CD14-positive monocyte (primary cell): ENCODE results near the gene P3H3. TPM values are rescaled to one million over a fixed set of nuclear protein-coding genes. Genes with fewer than 3 reads are reported as not detected.
A peak's percentile ranks its signal among the peaks of the same experiment; 100 is the strongest.

ENCODE experiments used
- DNase-seq, 3 donors: peaks; one replicate each; pipeline ENCODE4 v3.0.0-alpha.2; 2011 to 2022
- H2AFZ ChIP-seq: 2 replicates; pipeline ENCODE4 v1.6.0; 2012; ENCODE audit warnings: mild to moderate bottlenecking, low read depth, low read length, inconsistent platforms; ENCODE audit not compliant: insufficient read depth, poor library complexity, severe bottlenecking
- H3K27ac ChIP-seq, 2 donors: 1 replicate in 1 of 2; 2 replicates in 1 of 2; pipeline ENCODE4 v1.5.1; 2012 to 2013; ENCODE audit warnings: low read length in 2 of 2, control low read depth in 1 of 2, inconsistent platforms in 1 of 2, low read depth in 1 of 2, mild to moderate bottlenecking in 1 of 2
- H3K27me3 ChIP-seq, 2 donors: one replicate each; pipeline versions ENCODE4 v1.6.0 to v1.6.1; 2011 to 2013; ENCODE audit warnings: low read length in 2 of 2; ENCODE audit not compliant: control insufficient read depth in 2 of 2, insufficient read depth in 2 of 2
- H3K36me3 ChIP-seq, 2 donors: replicated peaks in 1 of 2; 1 replicate in 1 of 2; 2 replicates in 1 of 2; pipeline versions ENCODE4 v1.5.1 to v1.6.1; 2012 to 2013; ENCODE audit warnings: low read length in 2 of 2, control low read depth in 1 of 2, inconsistent platforms in 1 of 2, mild to moderate bottlenecking in 1 of 2; ENCODE audit not compliant: insufficient read depth in 2 of 2, control insufficient read depth in 1 of 2
- H3K4me1 ChIP-seq, 2 donors: 1 replicate in 1 of 2; 2 replicates in 1 of 2; pipeline versions ENCODE4 v1.5.1 to v1.6.1; 2012 to 2013; ENCODE audit warnings: low read length in 2 of 2, control low read depth in 1 of 2, inconsistent platforms in 1 of 2, mild to moderate bottlenecking in 1 of 2, moderate library complexity in 1 of 2; ENCODE audit not compliant: insufficient read depth in 2 of 2, control insufficient read depth in 1 of 2
- H3K4me2 ChIP-seq: replicated peaks from 2 replicates; pipeline ENCODE3; 2012; ENCODE audit warnings: low read length, moderate library complexity, mild to moderate bottlenecking; ENCODE audit not compliant: poor library complexity, severe bottlenecking; ENCODE audit errors: extremely low read depth
- H3K4me3 ChIP-seq, 3 experiments: fragments of 200-600 bp in 1 of 3; sonication (generic) in 1 of 3; replicated peaks in 1 of 3; 1 replicate in 2 of 3; 2 replicates in 1 of 3; pipeline ENCODE4 v1.5.1; 2011 to 2013; ENCODE audit warnings: low read length in 3 of 3, mild to moderate bottlenecking in 3 of 3, control low read depth in 2 of 3, low read depth in 2 of 3, inconsistent platforms in 1 of 3, moderate library complexity in 1 of 3
- H3K79me2 ChIP-seq: 2 replicates; pipeline ENCODE4 v1.6.0; 2012; ENCODE audit warnings: mild to moderate bottlenecking, control low read depth, inconsistent platforms, low read length, moderate library complexity; ENCODE audit not compliant: insufficient read depth
- H3K9ac ChIP-seq: 2 replicates; pipeline ENCODE4 v1.6.0; 2017; ENCODE audit warnings: low read length, mild to moderate bottlenecking; ENCODE audit not compliant: insufficient read depth, poor library complexity, severe bottlenecking
- H3K9me3 ChIP-seq, 2 donors: replicated peaks in 1 of 2; 1 replicate in 1 of 2; 2 replicates in 1 of 2; pipeline versions ENCODE4 v1.5.1 to v1.6.1; 2012 to 2013; ENCODE audit warnings: low read length in 2 of 2, control low read depth in 1 of 2; ENCODE audit not compliant: control insufficient read depth in 1 of 2, insufficient read depth in 1 of 2
- H4K20me1 ChIP-seq: 2 replicates; pipeline ENCODE4 v1.6.0; 2012; ENCODE audit warnings: mild to moderate bottlenecking, low read length, control low read depth, moderate library complexity; ENCODE audit not compliant: insufficient read depth
- H3K27ac Mint-ChIP-seq, 7 donors: one replicate each; pipeline ENCODE4 v1.8.0; 2020; ENCODE audit warnings: mild to moderate bottlenecking in 7 of 7, mixed read lengths in 7 of 7, moderate library complexity in 6 of 7, inconsistent platforms in 2 of 7
- H3K27me3 Mint-ChIP-seq, 3 donors: one replicate each; pipeline ENCODE4 v1.8.0; 2021 to 2022; ENCODE audit warnings: low read depth in 3 of 3, mild to moderate bottlenecking in 3 of 3, mixed read lengths in 3 of 3, moderate library complexity in 3 of 3, inconsistent platforms in 1 of 3
- H3K36me3 Mint-ChIP-seq, 2 donors: one replicate each; pipeline ENCODE4 v1.8.0; 2020; ENCODE audit warnings: mixed read lengths in 2 of 2, inconsistent platforms in 1 of 2, mild to moderate bottlenecking in 1 of 2
- H3K4me1 Mint-ChIP-seq: one replicate; pipeline ENCODE4 v1.8.0; 2020; ENCODE audit warnings: mild to moderate bottlenecking, mixed read lengths
- H3K4me3 Mint-ChIP-seq, 2 donors: one replicate each; pipeline ENCODE4 v1.8.0; 2020; ENCODE audit warnings: mild to moderate bottlenecking in 2 of 2, mixed read lengths in 2 of 2, moderate library complexity in 1 of 2
- H3K9me3 Mint-ChIP-seq, 7 donors: one replicate each; pipeline ENCODE4 v1.8.0; 2020 to 2022; ENCODE audit warnings: mixed read lengths in 7 of 7, mild to moderate bottlenecking in 6 of 7, moderate library complexity in 6 of 7, inconsistent platforms in 2 of 7
- WGBS: methylation state at CpG from one replicate; pipeline ENCODE4 v1.1.5; 2013; ENCODE audit warnings: missing lambda C conversion rate; ENCODE audit not compliant: insufficient coverage; 5-methylcytosine and 5-hydroxymethylcytosine counted together
- intact Hi-C, 2 donors: fragments of 100-400 bp; cut with micrococcal nuclease; formaldehyde crosslinking; loops; one replicate each; pipeline versions ENCODE4 v1.15.0 to v1.15.1; 2023
- polyA plus RNA-seq, 3 donors: library from polyadenylated mRNA; depleted of rRNA in 1 of 3; unstranded in 2 of 3; stranded (reverse) in 1 of 3; fragments of 300-500 nt in 2 of 3; fragments of >200 nt in 1 of 3; fragmentation: Illumina TruSeq in 2 of 3; gene quantifications; 1 replicate in 2 of 3; 2 replicates in 1 of 3; pipeline ENCODE4 v1.2.3, GENCODE V29; 2012 to 2021
- TF ChIP-seq, protein P1 (sequence below): fragments of 200-600 bp; IDR thresholded peaks from one replicate; pipeline ENCODE4 v1.8.0; 2022; ENCODE audit warnings: antibody characterized with exemption, mild to moderate bottlenecking

Gene P3H3
- polyA plus RNA-seq, 3 donors = 0.56 TPM; not detected in 2

- Histone ChIP-seq H3K27ac (peak overlapping the region; percentile 54 to 95), H3K27me3 (no peaks in the 10 kb centered on the region), H3K4me3 (peak overlapping the region; percentile 62 to 92 (median 87)), H3K79me2 (peaks cover 61% of the 10 kb centered on the region), H3K4me2 (peak overlapping the region; percentile 96), H4K20me1 (peaks cover 55% of the 10 kb centered on the region), H3K9ac (peak overlapping the region; percentile 81), H3K4me1 (peaks cover 39 to 65% of the 10 kb centered on the region in 2 donors), H2AFZ (peak overlapping the region; percentile 90), H3K9me3 (no peaks in the 10 kb centered on the region), H3K36me3 (peaks cover 18 to 26% of the 10 kb centered on the region in 2 donors)
- peaks cover 33 to 47% of the 10 kb centered on the region in 2 donors for H3K36me3 Mint-ChIP-seq
- H3K4me3 Mint-ChIP-seq = peak overlapping the region; percentile 87 to 92
- peaks cover 0 to 3% (median 0%) of the 10 kb centered on the region in 3 donors for H3K27me3 Mint-ChIP-seq
- peak; percentile 71 for DNase-seq
- peak overlapping the region; percentile 80 to 94 (median 84) for H3K27ac Mint-ChIP-seq
- H3K4me1 Mint-ChIP-seq = peaks cover 60% of the 10 kb centered on the region
- intact Hi-C loops = loop anchor here (1.0 to 5.0 kb wide), 6 partner anchors 18 to 90 kb away; partner anchors contain the start of genes C12orf57 (in 1 of the 2), LRRC23 (in 1 of the 2) and RNU7-1 (in 1 of the 2)
- TF ChIP-seq, protein P1, sequence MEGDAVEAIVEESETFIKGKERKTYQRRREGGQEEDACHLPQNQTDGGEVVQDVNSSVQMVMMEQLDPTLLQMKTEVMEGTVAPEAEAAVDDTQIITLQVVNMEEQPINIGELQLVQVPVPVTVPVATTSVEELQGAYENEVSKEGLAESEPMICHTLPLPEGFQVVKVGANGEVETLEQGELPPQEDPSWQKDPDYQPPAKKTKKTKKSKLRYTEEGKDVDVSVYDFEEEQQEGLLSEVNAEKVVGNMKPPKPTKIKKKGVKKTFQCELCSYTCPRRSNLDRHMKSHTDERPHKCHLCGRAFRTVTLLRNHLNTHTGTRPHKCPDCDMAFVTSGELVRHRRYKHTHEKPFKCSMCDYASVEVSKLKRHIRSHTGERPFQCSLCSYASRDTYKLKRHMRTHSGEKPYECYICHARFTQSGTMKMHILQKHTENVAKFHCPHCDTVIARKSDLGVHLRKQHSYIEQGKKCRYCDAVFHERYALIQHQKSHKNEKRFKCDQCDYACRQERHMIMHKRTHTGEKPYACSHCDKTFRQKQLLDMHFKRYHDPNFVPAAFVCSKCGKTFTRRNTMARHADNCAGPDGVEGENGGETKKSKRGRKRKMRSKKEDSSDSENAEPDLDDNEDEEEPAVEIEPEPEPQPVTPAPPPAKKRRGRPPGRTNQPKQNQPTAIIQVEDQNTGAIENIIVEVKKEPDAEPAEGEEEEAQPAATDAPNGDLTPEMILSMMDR = peak; percentile 94
- no peaks in the 10 kb centered on the region for H3K9me3 Mint-ChIP-seq
- WGBS = 1% methylated on average over 35 of the region's 40 CpGs
Measured at GRCh38 chr12:6872073-6873048, 44.2 kb downstream of the P3H3 start.
